Ascending aorta (tissue), 2 donors: ENCODE results near the gene COTL1. TPM values are rescaled to one million over a fixed set of nuclear protein-coding genes. Genes with fewer than 3 reads are reported as not detected.

Experiments used
- DNase-seq, 2 donors: peaks; one replicate each; pipeline ENCODE4 v3.0.0-alpha.2; 2019; ENCODE audit warnings: low spot score in 2 of 2
- H3K27ac ChIP-seq, 2 donors: fragments of 200-600 bp; sonication (generic); one replicate each; pipeline ENCODE4 v1.5.1; 2016 to 2017; ENCODE audit warnings: mild to moderate bottlenecking in 1 of 2
- H3K27me3 ChIP-seq: fragments of 200-600 bp; sonication (generic); one replicate; pipeline ENCODE4 v1.5.1; 2017
- H3K36me3 ChIP-seq, 2 donors: fragments of 200-600 bp; sonication (generic); one replicate each; pipeline ENCODE4 v1.5.1; 2016
- H3K4me1 ChIP-seq, 2 donors: fragments of 200-600 bp; sonication (generic); one replicate each; pipeline ENCODE4 v1.5.1; 2016 to 2017; ENCODE audit warnings: mild to moderate bottlenecking in 1 of 2
- H3K4me3 ChIP-seq, 2 donors: fragments of 200-600 bp; sonication (generic); one replicate each; pipeline ENCODE4 v1.5.1; 2016 to 2017; ENCODE audit warnings: mild to moderate bottlenecking in 1 of 2
- H3K9me3 ChIP-seq, 2 donors: fragments of 200-600 bp; sonication (generic); one replicate each; pipeline ENCODE4 v1.5.1; 2016
- CTCF ChIP-seq, 3 experiments: fragments of 200-600 bp in 2 of 3; fragments of 450-650 bp in 1 of 3; sonication (generic) in 2 of 3; IDR thresholded peaks; one replicate each; pipeline ENCODE4 v1.5.1; 2016 to 2019; ENCODE audit warnings: antibody characterized with exemption in 3 of 3, mild to moderate bottlenecking in 1 of 3, moderate library complexity in 1 of 3
- intact Hi-C: fragments of 100-400 bp; cut with DNase I; formaldehyde crosslinking; loops from one replicate; pipeline ENCODE4 v1.15.1; 2023
- total RNA-seq: library from RNA; depleted of rRNA; stranded (reverse); fragments of >200 nt; gene quantifications from one replicate; pipeline ENCODE4 v1.1.0, GENCODE V29; 2016

Gene COTL1
- total RNA-seq, 1 donor from 2014 or later, result 120 TPM

- Histone ChIP-seq H3K27ac (no peak overlapping the region), H3K36me3 (peaks cover 70 to 97% of the 10 kb centered on the region in 2 donors), H3K4me3 (no peak overlapping the region), H3K4me1 (no peaks in the 10 kb centered on the region), H3K9me3 (no peaks in the 10 kb centered on the region), H3K27me3 (no peaks in the 10 kb centered on the region)
- no peak for DNase-seq
- no peak for TF ChIP-seq CTCF (IDR thresholded peaks at IDR 0.05)
- intact Hi-C loops, result no loop called here
These were observed 43.7 kb upstream of the COTL1 start for GRCh38 chr16:84661418-84662060.

- no peak for DNase-seq
- Histone ChIP-seq H3K4me1 (no peaks in the 10 kb centered on the region), H3K4me3 (no peak overlapping the region), H3K27ac (no peak overlapping the region), H3K9me3 (no peaks in the 10 kb centered on the region), H3K27me3 (no peaks in the 10 kb centered on the region), H3K36me3 (peaks cover 65 to 91% of the 10 kb centered on the region in 2 donors)
- intact Hi-C loops, result no loop called here
- TF ChIP-seq CTCF (IDR thresholded peaks at IDR 0.05), result no peak
These were observed 43.1 kb upstream of the COTL1 start for GRCh38 chr16:84660973-84661372.

- no peak for TF ChIP-seq CTCF (IDR thresholded peaks at IDR 0.05)
- DNase-seq, result no peak
- no peaks in the 10 kb centered on the region for H3K9me3 ChIP-seq
- no peaks in the 10 kb centered on the region for H3K4me1 ChIP-seq
- intact Hi-C loops, result no loop called here
- H3K36me3 ChIP-seq, result peaks cover 63 to 88% of the 10 kb centered on the region in 2 donors
- H3K27ac ChIP-seq, result no peak overlapping the region
- H3K27me3 ChIP-seq, result no peaks in the 10 kb centered on the region
- no peak overlapping the region for H3K4me3 ChIP-seq
These were observed 41.9 kb upstream of the COTL1 start for GRCh38 chr16:84659656-84660300.

GRCh38 chr16:84658690-84659089, 40.8 kb upstream of the COTL1 start:
- no peak for TF ChIP-seq CTCF (IDR thresholded peaks at IDR 0.05)
- no peaks in the 10 kb centered on the region for H3K4me1 ChIP-seq
- DNase-seq, result no peak
- H3K27ac ChIP-seq, result no peak overlapping the region
- H3K9me3 ChIP-seq, result no peaks in the 10 kb centered on the region
- peaks cover 60 to 77% of the 10 kb centered on the region in 2 donors for H3K36me3 ChIP-seq
- H3K4me3 ChIP-seq, result no peak overlapping the region
- H3K27me3 ChIP-seq, result no peaks in the 10 kb centered on the region
- intact Hi-C loops, result no loop called here

GRCh38 chr16:84657229-84657837, 39.5 kb upstream of the COTL1 start:
- TF ChIP-seq CTCF (IDR thresholded peaks at IDR 0.05), result no peak
- Histone ChIP-seq H3K36me3 (peaks cover 59 to 74% of the 10 kb centered on the region in 2 donors), H3K27me3 (no peaks in the 10 kb centered on the region), H3K4me3 (no peak overlapping the region), H3K27ac (no peak overlapping the region), H3K4me1 (no peaks in the 10 kb centered on the region), H3K9me3 (no peaks in the 10 kb centered on the region)
- no peak for DNase-seq
- intact Hi-C loops, result no loop called here
